Bronchus fibroblast of lung (primary cell): ENCODE results near the gene XRN2. TPM values are rescaled to one million over a fixed set of nuclear protein-coding genes. Genes with fewer than 3 reads are reported as not detected.

Experiments used
- total RNA-seq: library from RNA; depleted of rRNA; stranded (reverse); fragments of >200 nt; gene quantifications from 2 replicates; pipeline ENCODE4 v1.2.3, GENCODE V29; 2015

Gene XRN2
- total RNA-seq: 70.6 and 81.0 TPM in 2 replicates

DNA sequence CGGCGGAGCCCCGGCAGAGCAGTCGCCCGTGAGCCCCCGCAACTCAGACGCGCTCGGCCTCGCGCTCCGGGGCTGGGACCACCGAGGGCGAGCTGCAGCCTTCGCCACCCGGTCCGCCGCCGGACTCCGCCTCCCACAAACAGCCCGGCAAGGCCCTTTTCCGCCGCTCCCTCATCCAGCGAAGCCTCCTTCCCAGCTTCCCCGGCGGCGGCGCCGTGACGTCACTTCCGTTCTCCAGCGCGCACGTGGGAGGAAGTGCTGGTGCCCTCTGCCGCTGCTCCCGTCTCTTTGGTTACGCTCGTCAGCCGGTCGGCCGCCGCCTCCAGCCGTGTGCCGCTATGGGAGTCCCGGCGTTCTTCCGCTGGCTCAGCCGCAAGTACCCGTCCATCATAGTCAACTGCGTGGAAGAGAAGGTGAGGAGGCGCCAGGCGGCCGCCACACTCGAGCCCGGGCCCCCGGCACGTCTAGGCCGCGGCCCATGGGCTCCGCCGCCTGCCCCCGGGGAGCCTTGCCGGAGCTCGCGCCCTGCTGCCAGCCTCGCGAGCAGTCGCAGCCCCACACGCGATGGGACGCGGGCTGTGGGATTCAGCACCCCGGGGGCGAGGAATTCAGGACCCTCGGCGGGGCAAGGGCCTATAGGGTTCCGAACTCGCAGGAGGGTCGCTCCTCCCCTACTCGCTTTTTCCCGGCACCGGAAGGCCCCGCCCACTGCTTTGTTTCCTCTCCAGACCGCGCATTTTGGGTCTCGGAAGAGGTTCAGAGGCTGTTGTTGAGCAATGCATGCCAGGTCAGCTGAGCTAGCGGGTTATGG lies at the start of gene XRN2:
Gene XRN2 (plus strand): TSS at position 271 of the 811 bp plus-strand sequence. CDS start 68 bp downstream, at position 339.

GRCh38 chr20:21397341-21398108 lies 94.4 kb downstream of the XRN2 start, which contains the start of gene NKX2-4:
TSS of gene NKX2-4 (minus strand) at chr20:21397526. CDS start at chr20:21397399, 127 bp downstream.

Other genes starting within 250 kb of the XRN2 start
- not detected in 2 replicates for gene LINC00237, start 197.0 kb upstream of the XRN2 start, total RNA-seq
- 7.9 and 12.4 TPM in 2 replicates for gene KIZ, start 177.2 kb upstream of the XRN2 start, total RNA-seq
- gene NKX2-4, start 94.2 kb downstream of the XRN2 start, total RNA-seq: not detected in 2 replicates
- gene NKX2-2, start 210.7 kb downstream of the XRN2 start, total RNA-seq: not detected in 2 replicates